Thyroid gland (tissue), 4 donors: ENCODE measurements around the gene MYOZ3. TPM values are rescaled to one million over a fixed set of nuclear protein-coding genes. Genes with fewer than 3 reads are reported as not detected.

ENCODE experiments used
- DNase-seq, 2 donors: peaks; one replicate each; pipeline ENCODE4 v3.0.0-alpha.2; 2019
- H3K27ac ChIP-seq, 3 donors: fragments of 200-600 bp; sonication (generic); 1 replicate in 2 of 3; 2 replicates in 1 of 3; pipeline ENCODE4 v1.5.1; 2016 to 2019; ENCODE audit warnings: mild to moderate bottlenecking in 1 of 3, moderate library complexity in 1 of 3
- H3K27me3 ChIP-seq: fragments of 200-600 bp; sonication (generic); one replicate; pipeline ENCODE4 v1.5.1; 2019
- H3K36me3 ChIP-seq, 2 donors: fragments of 200-600 bp; sonication (generic); one replicate each; pipeline ENCODE4 v1.5.1; 2016 to 2019
- H3K4me1 ChIP-seq, 2 donors: fragments of 200-600 bp; sonication (generic); one replicate each; pipeline ENCODE4 v1.5.1; 2017 to 2019
- H3K4me3 ChIP-seq, 3 donors: fragments of 200-600 bp; sonication (generic); replicated peaks in 1 of 3; 1 replicate in 2 of 3; 2 replicates in 1 of 3; pipeline ENCODE4 v1.5.1; 2016; ENCODE audit warnings: mild to moderate bottlenecking in 1 of 3
- H3K9me3 ChIP-seq: fragments of 200-600 bp; sonication (generic); one replicate; pipeline ENCODE4 v1.5.1; 2017
- CTCF ChIP-seq, 6 experiments: fragments of 200-600 bp in 3 of 6; fragments of 450-650 bp in 3 of 6; sonication (generic) in 3 of 6; IDR thresholded peaks; one replicate each; pipeline ENCODE4 v1.5.1; 2016 to 2019; ENCODE audit warnings: antibody characterized with exemption in 6 of 6, mild to moderate bottlenecking in 2 of 6, inconsistent platforms in 1 of 6, moderate library complexity in 1 of 6
- POLR2A ChIP-seq, 2 donors: fragments of 450-650 bp; IDR thresholded peaks; one replicate each; pipeline ENCODE4 v1.6.1; 2017; ENCODE audit warnings: antibody characterized with exemption in 2 of 2, mild to moderate bottlenecking in 2 of 2, moderate library complexity in 1 of 2
- WGBS, 2 donors: methylation state at CpG; one replicate each; pipeline ENCODE4 v1.1.5; 2017; 5-methylcytosine and 5-hydroxymethylcytosine counted together
- intact Hi-C: fragments of 100-400 bp; cut with DNase I; formaldehyde crosslinking; loops from one replicate; pipeline ENCODE4 v1.15.1; 2023
- total RNA-seq, 4 donors: library from RNA; depleted of rRNA; stranded (reverse); fragments of >200 nt; gene quantifications; one replicate each; pipeline ENCODE4 v1.2.3, GENCODE V29; 2016

MYOZ3 gene
- total RNA-seq, result under 1 TPM in 3 of 4 donors, not detected in 1; 0.11 to 0.29 (median 0.13) TPM

- H3K27ac ChIP-seq, result no peak within 1 kb of the TSS
- H3K4me1 ChIP-seq, result peaks cover 3 to 10% of the 10 kb centered on the region in 2 donors
- H3K4me3 ChIP-seq, result no peak within 1 kb of the TSS
- WGBS, 2 donors, result 45 to 73% methylated on average over 2 to 7 of the region's 7 CpGs
- intact Hi-C loops, result no loop called here
- TF ChIP-seq CTCF (IDR thresholded peaks at IDR 0.05) (no peak), POLR2A (IDR thresholded peaks at IDR 0.05) (no peak)
- no peak for DNase-seq
- H3K36me3 ChIP-seq, result no peaks in the 10 kb centered on the region
- no peaks in the 10 kb centered on the region for H3K27me3 ChIP-seq
- H3K9me3 ChIP-seq, result no peaks in the 10 kb centered on the region
Observed at GRCh38 chr5:150661086-150661485, at the start of gene MYOZ3. TSS of gene MYOZ3 (plus strand) at chr5:150661251. CDS start at chr5:150662942, 1,691 bp downstream.

GRCh38 chr5:150612405-150612804, 48.6 kb upstream of the MYOZ3 start:
- intact Hi-C loops, result no loop called here
- no peak for DNase-seq
- no peaks in the 10 kb centered on the region for H3K27me3 ChIP-seq
- TF ChIP-seq CTCF (IDR thresholded peaks at IDR 0.05) (no peak), POLR2A (IDR thresholded peaks at IDR 0.05) (no peak)
- WGBS, 2 donors, result 72 to 77% methylated on average over 4 of the region's 4 CpGs
- H3K4me3 ChIP-seq, result no peak overlapping the region
- no peaks in the 10 kb centered on the region for H3K9me3 ChIP-seq
- no peaks in the 10 kb centered on the region for H3K36me3 ChIP-seq
- peak overlapping the region in 2 of 3 donors; percentile 36 to 66 for H3K27ac ChIP-seq
- H3K4me1 ChIP-seq, result peaks cover 21 to 61% of the 10 kb centered on the region in 2 donors

GRCh38 chr5:150612905-150613670, 48.0 kb upstream of the MYOZ3 start:
- peak overlapping the region in 2 of 3 donors; percentile 36 to 45 for H3K27ac ChIP-seq
- WGBS, 2 donors, result 73 to 79% methylated on average over 4 of the region's 4 CpGs
- H3K36me3 ChIP-seq, result no peaks in the 10 kb centered on the region
- peaks cover 21 to 64% of the 10 kb centered on the region in 2 donors for H3K4me1 ChIP-seq
- peak; percentile 44 to 55 for DNase-seq
- H3K27me3 ChIP-seq, result no peaks in the 10 kb centered on the region
- intact Hi-C loops, result no loop called here
- no peak overlapping the region for H3K4me3 ChIP-seq
- TF ChIP-seq CTCF (IDR thresholded peaks at IDR 0.05) (no peak), POLR2A (IDR thresholded peaks at IDR 0.05) (no peak)
- no peaks in the 10 kb centered on the region for H3K9me3 ChIP-seq

GRCh38 chr5:150613991-150614660, 46.9 kb upstream of the MYOZ3 start:
- peak overlapping the region in 1 of 3 donors; percentile 36 for H3K27ac ChIP-seq
- H3K9me3 ChIP-seq, result no peaks in the 10 kb centered on the region
- H3K4me1 ChIP-seq, result peaks cover 21 to 71% of the 10 kb centered on the region in 2 donors
- H3K36me3 ChIP-seq, result no peaks in the 10 kb centered on the region
- no peak overlapping the region for H3K4me3 ChIP-seq
- no peak for TF ChIP-seq CTCF (IDR thresholded peaks at IDR 0.05)
- TF ChIP-seq POLR2A (IDR thresholded peaks at IDR 0.05), result no peak
- H3K27me3 ChIP-seq, result no peaks in the 10 kb centered on the region
- no peak for DNase-seq
- intact Hi-C loops, result no loop called here
- 63 to 80% methylated on average over 5 to 6 of the region's 9 CpGs for WGBS, 2 donors

- no peak for DNase-seq
- Histone ChIP-seq H3K27me3 (no peaks in the 10 kb centered on the region), H3K36me3 (no peaks in the 10 kb centered on the region), H3K27ac (peak overlapping the region in 2 of 3 donors; percentile 48 to 60), H3K9me3 (no peaks in the 10 kb centered on the region), H3K4me1 (peaks cover 21 to 75% of the 10 kb centered on the region in 2 donors), H3K4me3 (no peak overlapping the region)
- intact Hi-C loops, result no loop called here
- 73 to 89% methylated on average over 4 of the region's 4 CpGs for WGBS, 2 donors
- TF ChIP-seq CTCF (IDR thresholded peaks at IDR 0.05), result no peak
- TF ChIP-seq POLR2A (IDR thresholded peaks at IDR 0.05), result no peak
Observed at GRCh38 chr5:150614661-150615060, 46.4 kb upstream of the MYOZ3 start.
